ENCODE data around the gene SNAI3.

SNAI3 gene

DNA sequence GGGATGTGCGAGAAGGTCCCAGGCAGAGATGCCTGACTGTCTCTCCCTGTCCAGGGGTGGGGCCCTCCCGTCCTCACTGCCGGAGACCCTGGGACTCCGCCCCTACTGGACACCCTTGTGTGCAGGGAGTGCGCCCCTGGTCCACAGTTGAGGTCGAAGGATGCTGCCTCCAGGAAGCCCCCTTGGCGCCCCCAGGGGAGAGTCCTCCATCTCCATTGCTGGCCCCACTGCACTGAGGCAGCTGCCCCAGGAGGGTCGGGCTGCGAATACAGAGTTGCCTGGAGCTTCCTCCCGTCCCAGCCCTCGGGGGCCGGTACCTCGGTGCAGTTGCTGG lies 46.6 kb upstream of the SNAI3 start:
- no peak for TF ChIP-seq CTCF (conservative IDR thresholded peaks at IDR 0.05; ENCODE audit: control insufficient read depth, insufficient read depth, low read depth, low read length)
- no peak overlapping the region for H3K4me3 ChIP-seq (ENCODE audit: control insufficient read depth, low read depth, low read length)
- DNase-seq (ENCODE audit: low read depth): no peak

DNA sequence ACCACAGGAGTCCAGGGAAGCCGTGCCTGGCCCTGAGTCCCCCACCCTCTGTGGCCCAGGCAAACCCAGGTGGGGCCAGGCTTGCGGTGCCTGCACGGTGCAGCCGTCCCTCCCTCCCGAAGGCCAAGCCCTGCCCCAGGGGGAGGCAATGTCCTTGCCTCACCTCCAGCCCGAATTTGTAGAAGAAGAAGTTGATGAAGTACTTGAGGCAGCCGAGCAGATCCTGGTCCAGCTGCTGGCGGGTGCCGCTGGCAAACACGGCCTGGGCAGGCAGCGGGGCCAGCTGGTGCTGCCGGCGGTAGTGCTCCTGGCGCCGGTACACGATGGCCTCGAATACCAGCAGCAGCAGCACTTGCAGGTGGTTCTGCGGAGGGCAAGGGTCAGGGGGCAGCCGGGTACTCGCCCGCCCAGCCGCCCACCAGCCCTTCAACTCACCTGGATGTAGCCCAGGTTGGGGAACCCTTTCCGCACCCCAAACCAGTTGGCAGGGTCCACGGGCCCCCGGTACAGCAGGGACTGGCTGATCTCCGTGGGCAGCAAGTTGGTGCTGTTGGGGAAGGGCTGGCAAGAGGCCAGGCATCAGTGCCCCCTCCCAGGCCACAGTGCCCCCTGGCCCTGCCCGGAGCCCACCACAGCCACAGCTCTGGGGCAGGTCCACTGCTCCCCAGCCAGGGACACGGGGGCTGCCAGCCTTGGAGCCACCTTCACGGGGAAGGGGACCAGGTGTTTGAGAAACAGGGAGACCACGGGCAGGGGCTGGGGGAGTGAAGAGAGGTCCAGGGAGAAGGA lies 46.1 kb upstream of the SNAI3 start:
- no peak for DNase-seq (ENCODE audit: low read depth)
- TF ChIP-seq CTCF (conservative IDR thresholded peaks at IDR 0.05; ENCODE audit: control insufficient read depth, insufficient read depth, low read depth, low read length): no peak
- no peak overlapping the region for H3K4me3 ChIP-seq (ENCODE audit: control insufficient read depth, low read depth, low read length)

- H3K4me3 ChIP-seq (ENCODE audit: control insufficient read depth, low read depth, low read length): no peak overlapping the region
- DNase-seq (ENCODE audit: low read depth): no peak
- no peak for TF ChIP-seq CTCF (conservative IDR thresholded peaks at IDR 0.05; ENCODE audit: control insufficient read depth, insufficient read depth, low read depth, low read length)
Observed at GRCh38 chr16:88731699-88732098, 45.4 kb upstream of the SNAI3 start.

- no peak for DNase-seq (ENCODE audit: low read depth)
- no peak overlapping the region for H3K4me3 ChIP-seq (ENCODE audit: control insufficient read depth, low read depth, low read length)
- TF ChIP-seq CTCF (conservative IDR thresholded peaks at IDR 0.05; ENCODE audit: control insufficient read depth, insufficient read depth, low read depth, low read length): no peak
Observed at GRCh38 chr16:88730632-88731607, 44.6 kb upstream of the SNAI3 start.

DNA sequence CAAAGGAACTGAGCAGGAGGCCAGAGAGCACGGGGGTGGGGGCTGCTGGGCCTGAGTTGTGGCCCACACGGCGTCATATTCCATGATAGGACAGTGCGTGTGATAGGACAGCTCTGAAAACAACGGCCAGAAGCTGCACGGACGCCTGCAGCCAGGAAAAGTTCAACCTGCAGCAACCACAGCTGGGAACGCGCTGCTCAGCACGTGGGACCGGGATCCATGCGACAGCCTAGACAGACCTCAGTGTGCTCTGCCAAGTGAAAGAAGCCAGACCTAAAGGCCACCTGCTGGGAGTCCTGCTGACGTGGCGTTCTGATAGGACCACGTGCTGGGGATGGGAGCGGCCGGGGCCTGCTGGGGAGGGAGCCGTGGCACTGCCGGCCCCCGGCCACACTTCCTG lies 41.6 kb upstream of the SNAI3 start:
- TF ChIP-seq CTCF (conservative IDR thresholded peaks at IDR 0.05; ENCODE audit: control insufficient read depth, insufficient read depth, low read depth, low read length): no peak
- H3K4me3 ChIP-seq (ENCODE audit: control insufficient read depth, low read depth, low read length): no peak overlapping the region
- DNase-seq (ENCODE audit: low read depth): no peak

DNA sequence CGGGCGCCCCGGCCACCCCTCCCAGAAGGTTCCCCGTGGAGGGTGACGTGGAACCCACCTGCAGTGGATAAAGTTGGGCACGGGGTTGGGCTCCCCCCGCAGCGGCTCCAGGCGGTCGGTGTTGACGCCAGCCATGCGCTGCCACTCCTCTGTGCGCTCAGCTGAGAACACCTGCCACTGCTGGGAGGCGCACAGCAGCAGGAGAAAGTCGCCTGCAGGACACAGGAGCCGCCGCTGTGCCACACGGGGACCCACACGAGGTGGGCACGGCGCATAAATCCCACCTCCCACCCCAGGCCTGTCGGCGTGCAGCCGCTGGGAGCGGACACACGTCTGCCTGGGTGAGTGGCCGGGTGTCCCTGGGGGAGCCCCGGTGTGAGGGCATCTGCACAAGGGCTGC lies 40.7 kb upstream of the SNAI3 start:
- H3K4me3 ChIP-seq (ENCODE audit: control insufficient read depth, low read depth, low read length): no peak overlapping the region
- TF ChIP-seq CTCF (conservative IDR thresholded peaks at IDR 0.05; ENCODE audit: control insufficient read depth, insufficient read depth, low read depth, low read length): no peak
- DNase-seq (ENCODE audit: low read depth): no peak
